Choroid plexus epithelial cell (primary cell): ENCODE results near the gene BANF1.

Experiments used
- DNase-seq: peaks from one replicate; pipeline ENCODE4 v3.0.0-alpha.2; 2010; ENCODE audit warnings: low read depth
- H3K4me3 ChIP-seq: 2 replicates; pipeline ENCODE4 v1.5.1; 2011; ENCODE audit warnings: low read depth, mild to moderate bottlenecking, control low read depth, low read length, moderate library complexity
- CTCF ChIP-seq: conservative IDR thresholded peaks from 2 replicates; pipeline ENCODE4 v1.5.1; 2011; ENCODE audit warnings: low read depth, mild to moderate bottlenecking, control low read depth, inconsistent platforms, low read length, moderate library complexity

BANF1 gene

GRCh38 chr11:66001942-66002647 lies at the start of gene BANF1, which contains the start of gene EIF1AD:
Gene BANF1 (plus strand): TSS chr11:66002503. CDS start chr11:66003251, 748 bp downstream.
Gene EIF1AD (minus strand): TSS chr11:66002157. CDS start chr11:66000389, 1,768 bp downstream.
- peak; percentile 99 for DNase-seq
- no peak for TF ChIP-seq CTCF
- peak within 1 kb of the TSS; percentile 97 for H3K4me3 ChIP-seq

GRCh38 chr11:65953471-65953870 lies 48.8 kb upstream of the BANF1 start:
- TF ChIP-seq CTCF, result no peak
- DNase-seq, result no peak
- H3K4me3 ChIP-seq, result no peak overlapping the region

GRCh38 chr11:65954771-65955170 lies 47.5 kb upstream of the BANF1 start:
- H3K4me3 ChIP-seq, result no peak overlapping the region
- no peak for TF ChIP-seq CTCF
- no peak for DNase-seq

GRCh38 chr11:65958291-65958690 lies 44.0 kb upstream of the BANF1 start:
- no peak for TF ChIP-seq CTCF
- no peak for DNase-seq
- H3K4me3 ChIP-seq, result no peak overlapping the region

GRCh38 chr11:65958774-65959420 lies 43.4 kb upstream of the BANF1 start:
- no peak for DNase-seq
- TF ChIP-seq CTCF, result no peak
- H3K4me3 ChIP-seq, result no peak overlapping the region

GRCh38 chr11:65960824-65961266 lies 41.5 kb upstream of the BANF1 start:
- H3K4me3 ChIP-seq, result peak overlapping the region; percentile 86
- DNase-seq, result no peak
- no peak for TF ChIP-seq CTCF
